Choroid plexus epithelial cell (primary cell): ENCODE results near the gene NAALADL1.
A peak's percentile ranks its signal among the peaks of the same experiment; 100 is the strongest.

Experiments used
- DNase-seq: peaks from one replicate; pipeline ENCODE4 v3.0.0-alpha.2; 2010; ENCODE audit warnings: low read depth
- H3K4me3 ChIP-seq: 2 replicates; pipeline ENCODE4 v1.5.1; 2011; ENCODE audit warnings: low read depth, mild to moderate bottlenecking, control low read depth, low read length, moderate library complexity
- TF ChIP-seq, protein P1 (sequence below): conservative IDR thresholded peaks from 2 replicates; pipeline ENCODE4 v1.5.1; 2011; ENCODE audit warnings: low read depth, mild to moderate bottlenecking, control low read depth, inconsistent platforms, low read length, moderate library complexity

NAALADL1 gene

DNA sequence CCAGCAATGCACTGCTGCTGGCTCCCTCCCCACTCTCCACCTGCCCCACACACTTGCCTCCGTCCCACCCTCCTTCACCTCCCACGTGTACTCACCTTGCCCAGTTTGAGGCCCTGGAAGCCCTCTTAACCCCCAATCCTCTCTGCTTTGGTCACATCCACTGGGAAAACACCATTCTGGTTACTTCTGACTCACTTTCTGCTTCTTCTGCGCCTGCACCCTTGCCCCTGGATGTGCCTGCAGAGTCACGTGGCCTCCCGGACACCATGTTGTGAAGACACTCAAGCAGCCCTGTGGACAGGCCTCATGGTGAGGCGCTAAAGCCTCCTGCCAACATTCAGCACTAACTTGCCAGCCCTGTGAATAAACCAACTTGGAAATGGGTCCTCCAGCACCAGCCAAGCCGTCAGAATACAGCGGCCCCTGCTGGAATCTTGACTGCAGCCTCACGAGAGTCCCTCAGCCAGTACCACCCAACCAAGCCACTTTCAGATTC lies 2.6 kb upstream of the NAALADL1 start:
- TF ChIP-seq, protein P1, sequence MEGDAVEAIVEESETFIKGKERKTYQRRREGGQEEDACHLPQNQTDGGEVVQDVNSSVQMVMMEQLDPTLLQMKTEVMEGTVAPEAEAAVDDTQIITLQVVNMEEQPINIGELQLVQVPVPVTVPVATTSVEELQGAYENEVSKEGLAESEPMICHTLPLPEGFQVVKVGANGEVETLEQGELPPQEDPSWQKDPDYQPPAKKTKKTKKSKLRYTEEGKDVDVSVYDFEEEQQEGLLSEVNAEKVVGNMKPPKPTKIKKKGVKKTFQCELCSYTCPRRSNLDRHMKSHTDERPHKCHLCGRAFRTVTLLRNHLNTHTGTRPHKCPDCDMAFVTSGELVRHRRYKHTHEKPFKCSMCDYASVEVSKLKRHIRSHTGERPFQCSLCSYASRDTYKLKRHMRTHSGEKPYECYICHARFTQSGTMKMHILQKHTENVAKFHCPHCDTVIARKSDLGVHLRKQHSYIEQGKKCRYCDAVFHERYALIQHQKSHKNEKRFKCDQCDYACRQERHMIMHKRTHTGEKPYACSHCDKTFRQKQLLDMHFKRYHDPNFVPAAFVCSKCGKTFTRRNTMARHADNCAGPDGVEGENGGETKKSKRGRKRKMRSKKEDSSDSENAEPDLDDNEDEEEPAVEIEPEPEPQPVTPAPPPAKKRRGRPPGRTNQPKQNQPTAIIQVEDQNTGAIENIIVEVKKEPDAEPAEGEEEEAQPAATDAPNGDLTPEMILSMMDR, result peak; percentile 60
- DNase-seq, result peak; percentile 47
- H3K4me3 ChIP-seq, result no peak overlapping the region

DNA sequence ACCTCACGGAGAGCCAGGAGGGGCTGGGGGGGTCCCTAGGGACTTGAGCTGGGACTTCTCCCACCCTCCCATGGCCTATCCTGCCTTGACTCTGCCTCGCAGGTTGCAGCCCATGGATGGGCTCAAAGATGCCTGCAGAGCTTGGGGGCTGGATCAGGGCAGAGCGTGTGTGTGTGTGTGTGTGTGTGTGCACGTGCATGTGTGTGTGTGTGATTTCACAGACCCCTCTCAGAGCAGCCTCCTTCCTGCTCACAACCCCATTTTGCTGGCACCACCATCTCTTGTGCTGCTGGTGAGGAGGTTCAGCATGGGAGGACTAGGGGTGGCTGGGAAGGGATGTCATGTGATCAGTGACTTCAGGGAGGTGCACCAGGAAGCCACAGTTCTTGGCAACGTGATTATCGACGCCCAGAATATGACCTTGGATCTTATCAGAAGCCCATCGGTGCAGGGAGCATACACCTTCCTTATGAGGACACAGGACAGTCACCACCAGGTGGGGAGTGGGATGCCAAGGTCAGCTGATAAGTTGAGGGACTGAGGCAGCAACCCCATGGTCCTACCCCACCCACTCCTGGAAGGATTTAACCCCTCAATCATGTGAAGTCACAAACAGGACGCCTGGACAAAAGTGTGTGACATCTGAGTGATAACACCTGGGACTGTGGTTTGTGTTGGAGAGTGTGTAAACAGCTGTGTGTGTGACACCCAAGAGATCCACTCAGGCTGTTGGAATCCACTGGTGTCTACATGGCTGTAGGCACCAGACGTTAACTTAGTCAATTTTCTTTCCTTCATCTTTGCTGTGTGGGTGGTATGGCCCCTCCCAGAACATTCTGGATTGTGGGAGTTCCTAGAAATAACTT lies 1.8 kb upstream of the NAALADL1 start:
- peak; percentile 7 for DNase-seq
- H3K4me3 ChIP-seq, result no peak overlapping the region
- TF ChIP-seq, protein P1, result no peak

DNA sequence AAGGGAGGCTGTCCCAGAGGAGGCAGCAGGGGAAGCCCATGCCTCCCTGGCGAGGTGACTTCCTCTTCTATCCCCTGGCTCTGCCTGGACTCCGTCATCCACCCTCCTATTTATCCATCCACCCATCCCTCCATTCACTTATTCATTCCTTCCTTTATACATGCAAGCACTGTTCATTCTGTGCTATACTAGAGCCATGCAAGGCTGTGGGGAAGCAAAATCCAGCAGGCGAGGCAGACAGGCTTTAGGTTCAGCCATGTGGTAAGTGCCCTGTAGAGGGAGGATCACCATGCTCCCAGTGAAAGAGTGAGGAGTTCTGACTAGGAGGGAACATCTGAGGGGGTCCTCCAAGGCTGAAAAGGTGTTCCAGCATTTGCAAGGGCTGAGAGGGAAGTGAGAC lies 1.2 kb upstream of the NAALADL1 start:
- H3K4me3 ChIP-seq, result no peak overlapping the region
- TF ChIP-seq, protein P1, result no peak
- no peak for DNase-seq

DNA sequence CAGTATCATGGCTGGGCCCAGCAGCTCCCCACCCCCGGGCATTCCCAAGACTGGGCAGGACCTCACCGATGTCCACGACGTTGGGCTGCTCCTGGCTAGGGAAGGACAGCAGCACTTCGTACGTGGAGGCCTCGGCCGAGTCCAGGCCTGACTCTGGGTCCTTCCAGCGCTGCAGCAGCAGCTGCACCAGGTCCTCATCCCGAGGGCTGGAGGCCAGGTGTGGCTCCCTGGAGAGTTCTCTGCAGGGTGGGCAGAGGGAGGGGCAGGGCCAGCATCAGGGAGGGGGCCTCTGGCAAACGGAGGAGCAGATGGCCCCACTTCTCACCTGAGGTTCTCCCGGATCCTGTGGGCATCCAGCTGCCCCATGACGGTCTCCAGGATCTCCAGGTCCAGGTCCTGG lies 341 bp downstream of the NAALADL1 start:
- no peak for DNase-seq
- TF ChIP-seq, protein P1, result no peak
- H3K4me3 ChIP-seq, result no peak overlapping the region

DNA sequence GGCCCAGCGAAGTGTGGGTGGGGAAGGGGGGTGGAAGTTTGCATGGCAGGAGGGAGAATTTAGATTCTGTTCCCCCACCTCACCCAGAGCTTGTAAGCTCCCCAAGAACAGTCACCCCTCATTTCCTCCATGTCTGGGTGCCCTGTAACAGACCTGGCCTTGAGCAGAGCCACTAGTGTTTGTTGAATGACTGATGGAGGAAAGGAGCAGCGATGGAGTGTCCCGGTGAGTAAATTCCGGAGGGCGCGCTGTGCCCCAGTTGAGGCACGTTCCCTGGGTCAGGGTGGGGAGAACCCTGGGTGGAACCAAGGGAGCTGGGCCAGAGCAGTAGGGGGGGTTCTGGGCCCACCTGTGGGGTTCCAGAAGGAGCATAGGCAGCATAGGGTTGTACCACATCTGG lies 827 bp downstream of the NAALADL1 start:
- TF ChIP-seq, protein P1, result no peak
- no peak overlapping the region for H3K4me3 ChIP-seq
- no peak for DNase-seq

DNA sequence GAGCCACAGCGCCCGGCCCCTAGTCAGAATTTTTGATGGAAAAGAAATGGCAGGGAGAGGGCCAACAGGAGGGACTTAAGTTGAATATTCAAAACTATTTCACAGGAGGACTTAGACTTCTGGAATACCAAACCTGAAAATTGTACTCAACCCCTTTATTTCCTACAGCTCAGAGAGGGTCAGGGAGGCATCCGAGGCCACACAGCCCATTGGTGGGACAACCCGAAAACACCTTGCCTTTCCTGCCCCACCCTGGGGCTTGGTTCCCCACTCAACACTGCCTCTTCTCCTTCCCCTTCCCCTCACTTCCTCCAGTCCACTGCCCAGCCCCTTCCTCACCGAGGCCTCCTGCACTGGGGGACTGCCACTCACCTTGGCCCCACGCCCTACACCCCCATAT lies 1.4 kb downstream of the NAALADL1 start:
- no peak for DNase-seq
- TF ChIP-seq, protein P1, result no peak
- no peak overlapping the region for H3K4me3 ChIP-seq

DNA sequence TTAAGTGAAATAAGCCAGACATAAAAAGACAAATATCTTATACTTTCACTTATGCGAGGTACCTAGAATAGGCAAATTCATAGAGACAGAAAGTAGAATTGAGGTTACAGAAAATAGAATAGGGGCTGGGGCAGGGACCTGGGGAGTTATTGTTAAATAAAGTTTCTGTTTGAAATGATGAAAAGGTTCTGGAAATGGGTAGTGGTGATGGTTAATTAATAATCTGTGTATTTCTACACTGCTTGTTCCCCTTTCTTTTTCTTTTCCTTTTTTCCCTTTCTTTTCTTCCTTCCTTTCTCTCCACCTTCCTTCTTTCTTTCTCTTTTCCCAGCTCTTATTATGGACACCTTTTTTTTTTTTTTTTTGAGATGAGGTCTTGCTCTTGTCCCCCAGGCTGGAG lies 2.8 kb downstream of the NAALADL1 start:
- no peak overlapping the region for H3K4me3 ChIP-seq
- no peak for DNase-seq
- TF ChIP-seq, protein P1, result no peak
